Endometrial microvascular endothelial cells (primary cell): ENCODE measurements around the gene CCR7. TPM values are rescaled to one million over a fixed set of nuclear protein-coding genes. Genes with fewer than 3 reads are reported as not detected.

Source experiments
- in situ Hi-C: cut with HindIII; loops from 2 replicates; pipeline ENCODE4 v1.10.0; 2017; ENCODE audit warnings: low sequenced_read_pairs, low pct_unique_long_range_greater_than_20kb; ENCODE audit errors: inconsistent ontology term
- total RNA-seq: library from RNA; depleted of rRNA; stranded (reverse); fragments of >200 nt; gene quantifications from one replicate; pipeline ENCODE4 v1.2.3, GENCODE V29; 2015; ENCODE audit errors: inconsistent ontology term

The CCR7 gene
- total RNA-seq, 1 donor from 2014 or later = not detected

GRCh38 chr17:40541060-40541872 lies 24.0 kb downstream of the CCR7 start:
- in situ Hi-C loops = loop anchor here (10.0 kb wide), 1 partner anchor 96 kb away; the partner anchor contains the start of gene IGFBP4

- in situ Hi-C loops = loop anchor here (10.0 kb wide), 1 partner anchor 96 kb away; the partner anchor contains the start of gene IGFBP4
These were observed 24.8 kb downstream of the CCR7 start for GRCh38 chr17:40540448-40540847.

GRCh38 chr17:40539711-40540411 lies 25.4 kb downstream of the CCR7 start:
- in situ Hi-C loops = loop anchor here (10.0 kb wide), 1 partner anchor 95 kb away; the partner anchor contains the start of gene IGFBP4

DNA sequence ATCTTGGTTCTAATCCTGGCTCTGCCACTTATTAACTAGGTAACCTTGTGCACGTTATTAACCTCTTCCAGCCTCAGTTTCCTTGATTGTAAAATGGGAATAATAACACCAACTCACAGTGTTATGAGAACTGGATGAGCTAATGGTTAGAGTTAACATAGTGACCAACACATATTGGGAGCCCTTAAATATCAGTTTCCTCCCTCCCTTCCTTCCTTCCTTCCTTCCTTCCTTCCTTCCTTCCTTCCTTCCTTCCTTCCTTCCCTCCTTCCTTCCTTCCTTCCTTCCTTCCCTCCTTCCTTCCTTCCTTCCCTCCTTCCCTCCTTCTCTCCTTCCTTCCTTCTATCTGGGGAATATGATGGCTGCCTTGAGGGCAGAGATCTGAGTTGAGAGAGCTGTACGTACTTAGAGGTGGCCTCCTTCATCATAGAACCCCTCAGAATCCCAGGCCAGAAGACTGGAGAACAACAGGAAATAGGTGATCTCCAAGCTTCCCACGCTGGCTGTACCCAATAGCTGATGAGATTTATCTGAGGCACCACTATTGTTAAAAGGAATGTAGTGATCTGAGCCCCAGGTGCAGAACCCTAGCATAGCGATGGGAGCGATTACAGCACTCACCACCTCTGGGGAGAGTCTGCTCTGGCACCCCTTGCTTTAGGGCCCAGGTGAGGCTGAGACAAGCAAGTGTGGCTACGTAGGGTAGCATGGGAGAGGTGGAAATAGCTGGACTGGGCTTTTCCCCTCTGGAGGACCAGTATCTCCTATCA lies 26.2 kb downstream of the CCR7 start:
- in situ Hi-C loops = no loop called here

DNA sequence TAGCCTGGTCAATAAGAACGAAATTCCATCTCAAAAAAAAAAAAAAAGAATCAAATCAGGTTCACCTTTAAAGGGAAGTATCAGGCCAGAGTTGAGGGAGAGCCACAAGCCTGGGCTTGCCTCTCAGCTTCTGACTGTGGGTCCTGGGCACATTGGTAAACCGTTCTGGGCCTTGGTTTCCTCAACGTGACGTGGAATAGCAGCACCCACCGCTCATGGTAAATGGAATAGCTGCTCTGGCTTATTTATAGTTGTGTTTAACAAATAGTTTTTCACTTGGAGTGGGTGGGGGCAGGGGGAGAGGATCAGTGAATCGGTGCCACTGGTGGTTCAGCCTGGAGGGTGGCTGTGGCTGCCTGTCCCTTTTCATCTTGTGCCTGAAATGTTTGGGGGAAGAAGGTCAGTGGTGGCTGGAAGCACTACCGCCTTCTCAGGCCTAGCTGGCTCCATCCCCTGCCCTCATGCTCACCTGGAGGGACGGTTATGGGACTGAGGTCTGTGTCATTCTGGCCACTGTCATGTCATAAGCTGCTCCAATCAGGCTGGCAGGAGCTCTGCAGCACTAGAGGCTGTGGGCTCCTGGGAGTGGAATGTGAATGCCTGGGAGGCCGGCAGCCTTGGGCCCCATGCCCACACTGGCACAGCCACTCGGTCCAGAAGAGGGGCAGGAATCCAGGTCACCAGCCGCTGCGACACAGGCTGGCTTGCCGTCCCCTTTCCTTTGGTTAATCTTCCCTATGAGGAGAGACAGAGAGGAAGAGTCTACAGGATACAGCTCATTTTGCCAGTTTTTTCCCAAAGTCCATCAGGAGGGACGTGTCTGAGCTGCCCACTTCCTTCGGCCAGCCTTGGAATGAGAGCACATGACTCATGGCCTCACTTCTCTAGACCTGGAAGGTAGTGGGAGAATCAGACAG lies 27.0 kb downstream of the CCR7 start:
- in situ Hi-C loops = no loop called here

- in situ Hi-C loops = no loop called here
These were observed 28.7 kb downstream of the CCR7 start for GRCh38 chr17:40536295-40537171.

DNA sequence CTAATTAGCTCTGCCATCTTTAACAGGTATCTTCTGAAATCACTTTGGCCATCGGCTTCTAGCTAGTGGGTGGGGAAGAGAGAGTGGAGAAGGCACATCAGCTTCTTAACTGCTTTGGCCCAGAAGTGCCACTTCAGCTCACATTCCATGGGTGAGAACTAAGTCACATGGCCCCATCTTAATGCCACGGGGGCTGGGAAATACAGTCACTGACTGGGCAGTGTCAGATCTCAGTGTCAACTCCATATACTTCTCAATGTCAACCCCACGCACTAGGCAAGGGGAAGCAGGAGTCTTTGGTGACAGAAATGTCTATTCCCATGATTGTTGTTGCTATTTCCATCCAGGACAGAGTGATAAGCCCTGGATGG lies 29.4 kb downstream of the CCR7 start:
- in situ Hi-C loops = no loop called here

DNA sequence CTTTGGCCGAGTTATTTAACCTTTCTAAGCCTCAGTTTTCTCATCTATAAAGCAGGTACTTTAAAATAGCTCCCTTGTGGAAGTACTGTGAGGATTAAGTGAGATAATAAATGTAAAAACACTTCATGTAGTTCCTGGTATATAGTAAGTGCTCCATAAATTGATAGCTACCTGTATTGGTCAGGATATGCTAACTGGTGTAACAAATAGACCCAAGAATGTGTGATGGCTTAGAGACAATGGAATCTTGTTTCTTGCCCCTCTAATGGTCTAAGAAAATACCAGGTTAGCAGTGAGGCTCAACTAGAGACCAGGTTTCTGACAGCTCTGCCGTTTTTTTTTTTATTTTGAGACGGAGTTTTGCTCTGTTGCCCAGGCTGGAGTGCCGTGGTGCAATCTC lies 29.8 kb downstream of the CCR7 start:
- in situ Hi-C loops = no loop called here

DNA sequence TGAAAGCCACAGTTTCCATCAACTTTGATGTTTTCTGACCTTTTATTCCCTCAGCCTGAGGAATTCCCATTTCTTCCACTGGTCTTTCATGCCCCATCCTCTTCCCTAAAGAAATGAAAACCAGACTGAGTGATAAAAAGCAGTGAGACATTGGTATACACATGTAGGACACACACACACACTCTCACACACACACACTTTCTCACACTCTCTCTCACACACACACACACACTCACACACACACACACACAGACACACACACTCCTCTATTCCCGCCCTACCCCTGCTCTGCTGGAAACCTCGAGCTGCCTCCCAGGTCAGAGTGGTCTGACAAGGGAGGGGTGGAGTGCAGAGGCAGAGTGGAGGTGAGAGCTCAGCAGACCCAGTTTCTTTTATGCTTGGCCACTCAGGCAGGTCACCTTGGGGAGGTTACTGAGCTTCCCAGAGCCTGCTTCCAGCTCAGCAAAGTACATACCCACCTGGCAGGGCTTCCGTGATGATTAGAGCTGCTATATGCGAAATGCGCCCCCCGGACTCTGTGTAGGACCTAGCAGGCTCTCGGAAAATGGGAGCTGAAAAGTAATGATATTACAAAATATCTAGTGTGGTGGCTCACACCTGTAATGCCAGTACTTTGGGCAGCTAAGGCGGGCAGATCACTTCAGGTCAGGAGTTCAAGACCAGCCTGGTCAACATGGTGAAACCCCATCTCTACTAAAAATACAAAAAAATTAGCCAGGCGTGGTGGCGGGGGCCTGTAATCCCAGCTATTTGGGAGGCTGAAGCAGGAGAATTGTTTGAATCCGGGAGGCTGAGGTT lies 30.7 kb downstream of the CCR7 start:
- in situ Hi-C loops = no loop called here

DNA sequence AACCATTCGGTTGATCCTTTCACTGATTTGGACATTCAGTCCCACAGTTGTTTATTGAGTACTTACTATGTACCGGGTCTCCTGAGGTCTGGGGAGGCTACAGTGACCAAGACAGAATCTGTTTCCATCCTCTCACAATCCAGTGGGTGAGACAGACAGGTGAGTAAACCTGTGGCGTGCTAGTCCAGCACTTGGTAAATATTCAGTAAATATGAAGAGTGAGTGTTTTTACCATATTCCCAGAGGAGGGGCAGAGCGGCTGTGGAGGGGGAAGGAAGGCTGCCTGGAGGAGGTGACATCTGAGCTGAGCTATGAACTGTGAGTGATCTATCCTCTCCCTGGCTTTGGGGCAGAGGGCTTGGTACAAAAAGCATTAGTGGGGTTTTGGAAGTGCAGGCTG lies 31.4 kb downstream of the CCR7 start:
- in situ Hi-C loops = no loop called here

- in situ Hi-C loops = no loop called here
These were observed 32.6 kb downstream of the CCR7 start for GRCh38 chr17:40532520-40533253.

DNA sequence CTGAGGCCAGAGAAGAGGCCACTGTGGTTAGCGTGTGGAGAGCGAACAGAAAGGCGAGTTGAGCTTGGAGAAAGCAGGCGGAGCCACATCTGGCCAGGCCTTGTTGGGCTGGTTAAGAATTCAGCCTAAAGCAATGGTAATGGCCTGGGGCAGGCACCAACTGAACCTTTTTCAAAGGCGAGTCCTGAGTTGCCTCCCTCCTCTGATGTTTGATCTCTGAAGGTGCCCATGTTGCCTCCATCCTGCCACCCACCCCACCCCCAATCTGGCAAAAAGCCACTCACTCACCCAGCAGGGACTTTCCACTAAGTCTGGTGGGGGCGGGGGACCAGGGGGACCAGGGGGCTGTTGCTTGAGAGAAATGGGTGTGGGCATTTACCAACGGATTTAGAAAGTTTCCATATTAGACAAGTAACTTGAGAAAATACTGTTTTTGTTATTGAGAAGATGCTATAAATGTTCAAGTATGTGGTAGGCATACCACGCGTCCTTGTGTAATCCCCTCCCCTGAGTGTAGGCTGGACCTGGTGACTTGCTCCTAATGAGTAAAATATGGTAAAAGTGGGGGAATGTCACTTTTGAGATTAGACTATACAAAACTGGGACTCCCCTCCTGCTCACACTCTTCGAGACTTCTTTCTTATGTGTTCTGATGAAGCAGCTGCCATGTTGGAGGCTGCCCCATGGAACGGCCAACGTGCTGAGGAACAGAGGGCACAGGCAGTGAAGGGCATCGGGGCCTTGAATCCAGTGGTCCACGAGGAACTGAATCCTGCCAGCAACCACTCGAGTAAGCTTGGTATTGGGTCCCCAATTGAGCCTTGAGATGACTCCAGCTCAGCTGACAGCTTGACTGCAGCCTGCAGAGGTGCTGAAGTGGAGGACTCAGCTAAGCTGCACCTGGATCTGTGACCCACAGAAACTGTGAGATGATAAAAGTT lies 34.0 kb downstream of the CCR7 start:
- in situ Hi-C loops = no loop called here

DNA sequence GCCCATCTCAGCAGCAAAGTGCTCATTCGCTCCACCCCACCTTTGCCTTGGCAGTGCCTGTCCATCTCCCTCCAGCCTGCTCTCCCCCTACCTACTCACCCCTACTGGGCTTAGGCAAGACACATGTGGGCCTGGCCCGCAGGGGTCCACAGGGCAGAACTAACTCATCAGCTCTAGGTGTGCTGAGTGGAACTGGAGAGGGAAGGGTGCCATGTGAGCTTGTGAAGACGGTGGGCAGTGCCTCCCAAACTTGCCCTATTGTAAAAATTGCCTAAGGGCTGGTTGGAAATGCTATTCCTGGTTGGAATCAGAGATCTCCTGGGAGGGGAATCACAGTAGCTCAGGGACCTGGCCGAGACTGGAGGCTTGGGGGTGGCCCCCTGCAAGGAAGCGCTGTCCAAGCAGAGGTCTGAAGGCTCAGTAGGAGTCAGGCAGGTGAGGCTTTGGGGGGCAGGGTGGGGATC lies 34.7 kb downstream of the CCR7 start:
- in situ Hi-C loops = no loop called here

DNA sequence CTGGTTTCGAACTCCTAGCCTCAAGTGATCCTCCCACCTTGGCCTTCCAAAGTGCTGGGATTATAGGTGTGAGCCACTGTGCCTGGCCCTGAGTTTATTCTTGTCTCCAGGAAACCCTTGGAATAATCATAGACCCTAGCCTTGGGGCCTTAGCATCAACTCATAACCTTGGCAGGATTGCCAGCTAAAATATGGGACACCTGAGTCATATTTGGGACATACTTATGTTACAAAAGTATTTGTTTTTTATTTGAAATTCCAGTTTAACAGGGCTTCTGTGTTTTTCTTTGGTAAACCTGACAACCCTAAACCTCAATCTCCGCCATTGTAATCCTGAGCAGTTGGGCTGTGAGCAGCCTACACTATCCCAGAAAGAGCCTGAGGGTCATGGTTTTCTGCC lies 35.3 kb downstream of the CCR7 start:
- in situ Hi-C loops = no loop called here
